Lower leg skin (tissue), 4 donors: ENCODE measurements around the gene FAM114A1. TPM values are rescaled to one million over a fixed set of nuclear protein-coding genes. Genes with fewer than 3 reads are reported as not detected.
A peak's percentile ranks its signal among the peaks of the same experiment; 100 is the strongest.

Experiments
- DNase-seq, 2 donors: peaks; one replicate each; pipeline ENCODE4 v3.0.0-alpha.2; 2019; ENCODE audit warnings: low spot score in 2 of 2
- H3K4me3 ChIP-seq: fragments of 200-600 bp; sonication (generic); 2 replicates; pipeline ENCODE4 v1.5.1; 2017; ENCODE audit warnings: mild to moderate bottlenecking, low read depth; ENCODE audit not compliant: poor library complexity, severe bottlenecking
- CTCF ChIP-seq, 3 donors: fragments of 450-650 bp; IDR thresholded peaks; one replicate each; pipeline ENCODE4 v1.5.1; 2016; ENCODE audit warnings: antibody characterized with exemption in 3 of 3, mild to moderate bottlenecking in 3 of 3, moderate library complexity in 2 of 3
- POLR2A ChIP-seq, 2 donors: fragments of 450-650 bp; IDR thresholded peaks; one replicate each; pipeline ENCODE4 v1.6.1; 2016 to 2017; ENCODE audit warnings: antibody characterized with exemption in 2 of 2, mild to moderate bottlenecking in 1 of 2, moderate library complexity in 1 of 2
- WGBS, 2 donors: methylation state at CpG; one replicate each; pipeline ENCODE4 v1.1.5; 2018; 5-methylcytosine and 5-hydroxymethylcytosine counted together
- intact Hi-C: fragments of 100-400 bp; cut with DNase I; formaldehyde crosslinking; loops from one replicate; pipeline ENCODE4 v1.15.0; 2023; ENCODE audit warnings: low total_unique reads
- total RNA-seq, 4 donors: library from RNA; depleted of rRNA; stranded (reverse); fragments of >200 nt; gene quantifications; one replicate each; pipeline ENCODE4 v1.1.0, GENCODE V29; 2016

The FAM114A1 gene
- total RNA-seq, 4 donors from 2014 or later = 49.8 to 71.0 (median 54.6) TPM

DNA sequence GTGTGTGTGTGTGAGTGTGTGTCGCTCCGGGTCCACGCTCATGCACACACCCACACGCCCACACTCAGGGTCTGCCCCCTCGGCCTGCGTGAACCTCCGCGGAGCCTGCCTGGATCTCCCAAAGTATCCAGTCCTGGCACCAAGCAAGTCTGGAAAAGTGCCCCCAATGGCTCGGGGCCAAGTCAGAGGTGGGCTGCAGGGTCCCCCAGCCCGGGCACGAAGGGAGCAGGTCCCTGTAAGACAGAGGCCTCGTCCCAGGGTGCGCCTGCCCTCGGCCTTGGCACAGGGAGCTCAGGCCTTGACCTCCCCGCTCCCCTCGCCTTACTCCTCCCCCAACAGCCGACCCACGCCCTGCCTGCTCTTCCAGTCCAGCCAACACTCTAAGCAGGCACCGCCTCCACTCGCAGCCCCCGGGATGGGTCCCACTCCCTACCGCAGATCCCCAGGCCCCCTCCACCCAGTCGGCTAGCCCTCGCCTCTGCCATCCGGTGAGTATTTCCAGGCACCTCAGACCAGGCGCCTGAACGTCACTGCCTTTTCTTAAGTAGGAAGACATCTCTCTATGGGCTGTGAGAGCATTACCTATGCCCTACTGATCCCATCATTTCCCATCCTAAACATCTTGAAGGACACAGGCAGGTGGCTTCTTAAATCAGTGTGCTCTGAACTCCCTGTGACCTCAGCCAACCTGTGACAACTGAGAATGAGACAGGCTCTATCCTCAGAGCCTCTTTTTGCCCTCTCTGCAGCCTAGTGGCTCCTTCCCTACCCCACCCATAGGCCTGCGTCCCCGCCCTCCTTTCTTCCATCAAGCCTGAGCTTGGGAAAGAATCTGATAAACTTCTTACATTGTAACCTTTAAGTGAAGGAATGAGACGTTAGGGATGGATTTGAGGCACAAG, 704 bp downstream of the FAM114A1 start:
- intact Hi-C loops = no loop called here
- 16 to 18% methylated on average over 29 of the region's 30 CpGs for WGBS, 2 donors
- peak; percentile 34 to 91 for DNase-seq
- H3K4me3 ChIP-seq = peak overlapping the region; percentile 55
- TF ChIP-seq POLR2A (IDR thresholded peaks at IDR 0.05) (no peak), CTCF (IDR thresholded peaks at IDR 0.05) (no peak)

- 44 to 56% methylated on average over 2 of the region's 2 CpGs for WGBS, 2 donors
- no peak for DNase-seq
- intact Hi-C loops = no loop called here
- TF ChIP-seq CTCF (IDR thresholded peaks at IDR 0.05) = no peak
- no peak for TF ChIP-seq POLR2A (IDR thresholded peaks at IDR 0.05)
- no peak overlapping the region for H3K4me3 ChIP-seq
Measured at GRCh38 chr4:38869511-38869910, 1.9 kb downstream of the FAM114A1 start.

- no peak overlapping the region for H3K4me3 ChIP-seq
- TF ChIP-seq POLR2A (IDR thresholded peaks at IDR 0.05) (no peak), CTCF (IDR thresholded peaks at IDR 0.05) (no peak)
- intact Hi-C loops = no loop called here
- no peak for DNase-seq
- 55 to 69% methylated on average over 7 of the region's 7 CpGs for WGBS, 2 donors
Measured at GRCh38 chr4:38870098-38870808, 2.6 kb downstream of the FAM114A1 start.

DNA sequence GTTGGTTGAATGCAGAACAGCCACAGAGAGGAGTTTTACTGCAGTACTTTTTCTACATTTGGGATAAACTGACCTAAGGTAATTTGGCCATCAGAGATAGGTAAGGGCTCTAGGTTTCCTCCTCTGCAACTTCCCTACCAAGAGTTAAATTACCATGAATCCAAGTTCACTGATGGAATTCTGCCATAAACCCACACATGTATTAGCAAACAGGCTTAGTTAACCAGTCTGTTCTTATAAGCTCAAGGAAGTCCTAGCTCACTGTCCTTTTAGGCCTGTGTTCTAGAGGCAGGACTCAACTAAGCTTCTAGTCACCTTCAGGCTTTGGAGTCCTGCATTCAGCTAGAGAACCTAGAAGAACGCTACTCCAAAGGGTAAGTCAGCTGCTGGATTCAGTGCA, 4.0 kb downstream of the FAM114A1 start:
- WGBS, 2 donors = 68 to 88% methylated on average over 1 of the region's 1 CpG
- TF ChIP-seq POLR2A (IDR thresholded peaks at IDR 0.05) (no peak), CTCF (IDR thresholded peaks at IDR 0.05) (no peak)
- DNase-seq = no peak
- no peak overlapping the region for H3K4me3 ChIP-seq
- intact Hi-C loops = no loop called here

DNA sequence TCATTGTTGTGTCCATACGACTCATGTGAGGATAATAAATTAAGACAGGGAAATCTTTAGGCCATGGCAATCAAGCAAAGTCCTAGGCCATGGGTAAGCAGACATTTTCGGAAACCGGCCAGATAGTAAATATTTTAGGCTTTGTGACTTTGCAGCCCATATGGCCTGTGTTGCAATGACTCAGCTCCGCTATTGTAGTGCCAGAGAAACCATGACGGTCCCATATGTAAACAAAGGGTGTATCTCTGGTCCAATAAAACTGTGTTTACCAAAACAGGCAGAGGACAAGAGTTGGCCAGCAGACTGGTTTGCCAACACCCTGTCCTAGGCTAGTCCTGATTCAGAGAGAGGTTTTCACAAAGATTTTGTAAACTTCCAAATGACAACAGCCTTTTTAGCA, 5.0 kb downstream of the FAM114A1 start:
- WGBS, 2 donors = 58 to 65% methylated on average over 5 of the region's 5 CpGs
- peak in 1 of 2 donors; percentile 56 for DNase-seq
- H3K4me3 ChIP-seq = no peak overlapping the region
- intact Hi-C loops = no loop called here
- TF ChIP-seq CTCF (IDR thresholded peaks at IDR 0.05) (no peak), POLR2A (IDR thresholded peaks at IDR 0.05) (no peak)
